A549 (cell line): Measurements from ENCODE around the gene SEC63. TPM values are rescaled to one million over a fixed set of nuclear protein-coding genes. Genes with fewer than 3 reads are reported as not detected.

Experiments
- ATAC-seq, 2 experiments: fragments of 200-7000 bp in 1 of 2; fragments of >200 bp in 1 of 2; cut with Nextera tagmentation in 1 of 2; cut with Tn5 transposase in 1 of 2; 3 replicates each; pipeline versions ENCODE4 v1.8.0 to v1.9.1; 2018 to 2020; ENCODE audit warnings: mild to moderate bottlenecking in 1 of 2, moderate library complexity in 1 of 2
- CTCF ChIA-PET: fragments of 300-600 bp; sonication (Branson Sonifier 250); formaldehyde crosslinking; extraction: SDS; loops from one replicate; lab custom pipeline; 2021; ENCODE audit warnings: antibody characterized with exemption, inconsistent platforms; lab: Yijun Ruan, JAX
- POLR2A ChIA-PET: fragments of 350-600 bp; formaldehyde crosslinking; extraction: SDS; loops from one replicate; lab custom pipeline; 2021; ENCODE audit warnings: antibody characterized with exemption, inconsistent platforms; lab: Yijun Ruan, JAX
- DNase-seq, 2 experiments: peaks; one replicate each; pipeline versions ENCODE4 v3.0.0 to v3.0.0-alpha.2; 2011 to 2016; ENCODE audit warnings: low read depth in 1 of 2, low spot score in 1 of 2
- FAIRE-seq: peaks from 2 replicates; lab custom pipeline; 2011; peaks lifted over from hg19 to GRCh38; lab: Jason Lieb, UNC
- H3K27ac ChIP-seq, 2 experiments: fragments of >200 bp; sonication (Bioruptor Twin); formaldehyde crosslinking; 3 replicates each; pipeline ENCODE4 v1.5.1; 2016 to 2017
- H3K4me1 ChIP-seq: fragments of >200 bp; sonication (Bioruptor Twin); formaldehyde crosslinking; 3 replicates; pipeline ENCODE4 v1.6.1; 2016
- H3K4me2 ChIP-seq: fragments of >200 bp; sonication (Bioruptor Twin); formaldehyde crosslinking; 3 replicates; pipeline ENCODE4 v1.6.1; 2016
- H3K4me3 ChIP-seq: fragments of >200 bp; sonication (Bioruptor Twin); formaldehyde crosslinking; 3 replicates; pipeline ENCODE4 v1.5.1; 2016
- H3K9me3 ChIP-seq: fragments of >200 bp; sonication (Bioruptor Twin); formaldehyde crosslinking; 3 replicates; pipeline ENCODE4 v1.6.1; 2016
- ATOH8 ChIP-seq: fragments of 250-450 bp; sonication (Bioruptor Pico); IDR thresholded peaks from 2 replicates; pipeline ENCODE4 v1.5.0; 2020; ENCODE audit warnings: low read depth, mild to moderate bottlenecking, moderate library complexity
- BCL3 ChIP-seq: fragments of >200 bp; sonication (Bioruptor Twin); formaldehyde crosslinking; IDR thresholded peaks from 3 replicates; pipeline ENCODE4 v1.6.1; 2016
- BHLHE40 ChIP-seq: IDR thresholded peaks from 2 replicates; pipeline ENCODE4 v1.6.1; 2012; ENCODE audit warnings: low read depth, low read length, inconsistent platforms
- CBX2 ChIP-seq: fragments of 200-600 bp; sonication (generic); IDR thresholded peaks from 2 replicates; pipeline ENCODE4 v1.6.1; 2016; ENCODE audit warnings: low read depth, mild to moderate bottlenecking, borderline replicate concordance
- CHD2 ChIP-seq: fragments of 150-350 bp; IDR thresholded peaks from 2 replicates; pipeline ENCODE4 v1.6.1; 2014; ENCODE audit warnings: low read length; ENCODE audit not compliant: partially characterized antibody
- CHD4 ChIP-seq: fragments of 200-600 bp; sonication (generic); IDR thresholded peaks from 2 replicates; pipeline ENCODE4 v1.6.1; 2016; ENCODE audit warnings: antibody characterized with exemption, mild to moderate bottlenecking, borderline replicate concordance
- CTCF ChIP-seq: fragments of >200 bp; sonication (Bioruptor Twin); formaldehyde crosslinking; IDR thresholded peaks from 3 replicates; pipeline ENCODE4 v1.5.1; 2016
- E2F6 ChIP-seq: IDR thresholded peaks from 2 replicates; pipeline ENCODE4 v1.6.1; 2012; ENCODE audit warnings: low read depth, borderline replicate concordance
- EP300 ChIP-seq, 2 experiments: fragments of >200 bp; sonication (Bioruptor Twin); formaldehyde crosslinking; IDR thresholded peaks; 2 replicates in 1 of 2; 3 replicates in 1 of 2; pipeline ENCODE4 v1.6.1; 2016 to 2017
- FOSL2 ChIP-seq, 2 experiments: fragments of 450-650 bp in 1 of 2; fragments of >200 bp in 1 of 2; sonication (Bioruptor Twin) in 1 of 2; formaldehyde crosslinking; IDR thresholded peaks; 2 replicates each; pipeline versions ENCODE4 v1.5.0 to v1.6.1; 2016 to 2020; ENCODE audit warnings: mild to moderate bottlenecking in 1 of 2, moderate library complexity in 1 of 2
- GATA3 ChIP-seq: IDR thresholded peaks from 2 replicates; pipeline ENCODE4 v1.6.1; 2012; ENCODE audit warnings: borderline replicate concordance
- HOXB5 ChIP-seq: fragments of 250-450 bp; sonication (Bioruptor Pico); IDR thresholded peaks from 2 replicates; pipeline ENCODE4 v1.5.0; 2020; ENCODE audit warnings: mild to moderate bottlenecking, moderate library complexity
- KDM5A ChIP-seq: fragments of 200-600 bp; sonication (generic); IDR thresholded peaks from 2 replicates; pipeline ENCODE4 v1.6.1; 2016; ENCODE audit warnings: antibody characterized with exemption, mild to moderate bottlenecking
- NFE2L2 ChIP-seq: fragments of 150-350 bp; conservative IDR thresholded peaks from 2 replicates; pipeline ENCODE4 v1.6.1; 2014; ENCODE audit warnings: low read length
- PHF8 ChIP-seq: fragments of 200-600 bp; sonication (generic); IDR thresholded peaks from 2 replicates; pipeline ENCODE4 v1.6.1; 2016; ENCODE audit warnings: low read depth, mild to moderate bottlenecking, antibody characterized with exemption, moderate library complexity, borderline replicate concordance
- POLR2AphosphoS2 ChIP-seq: conservative IDR thresholded peaks from 2 replicates; pipeline ENCODE4 v1.6.1; 2012; ENCODE audit warnings: low read length, improper control_type of control experiment, inconsistent platforms
- RAD21 ChIP-seq, 2 experiments: fragments of >200 bp in 1 of 2; sonication (Bioruptor Twin) in 1 of 2; formaldehyde crosslinking in 1 of 2; IDR thresholded peaks in 1 of 2; conservative IDR thresholded peaks in 1 of 2; 2 replicates in 1 of 2; 3 replicates in 1 of 2; pipeline ENCODE4 v1.6.1; 2012 to 2018; ENCODE audit warnings: inconsistent platforms in 1 of 2
- RCOR1 ChIP-seq: fragments of 150-350 bp; IDR thresholded peaks from 2 replicates; pipeline ENCODE4 v1.6.1; 2014; ENCODE audit warnings: antibody characterized with exemption, low read length, low read depth
- RFX5 ChIP-seq: fragments of 450-650 bp; IDR thresholded peaks from 2 replicates; pipeline ENCODE4 v1.7.1; 2014; ENCODE audit warnings: antibody characterized with exemption, mild to moderate bottlenecking, moderate library complexity
- SMC3 ChIP-seq: fragments of >200 bp; sonication (Bioruptor Twin); formaldehyde crosslinking; IDR thresholded peaks from 3 replicates; pipeline ENCODE4 v1.6.1; 2018; ENCODE audit warnings: inconsistent platforms
- TP53 ChIP-seq: fragments of 250-450 bp; sonication (Bioruptor Pico); IDR thresholded peaks from 2 replicates; pipeline ENCODE4 v1.5.0; 2021; ENCODE audit warnings: mild to moderate bottlenecking, moderate library complexity
- ZNF302 ChIP-seq: fragments of 250-450 bp; sonication (Bioruptor Pico); IDR thresholded peaks from 2 replicates; pipeline ENCODE4 v1.9.0; 2021; ENCODE audit warnings: inconsistent platforms, mild to moderate bottlenecking, moderate library complexity
- ZSCAN20 ChIP-seq: fragments of 250-450 bp; sonication (Bioruptor Pico); IDR thresholded peaks from 2 replicates; pipeline ENCODE4 v1.8.0; 2022; ENCODE audit warnings: mild to moderate bottlenecking, moderate library complexity
- WGBS: methylation state at CpG from one replicate; pipeline ENCODE4 v1.1.6; 2017; ENCODE audit errors: missing lambda C conversion rate; 5-methylcytosine and 5-hydroxymethylcytosine counted together
- polyA plus RNA-seq, 4 experiments: library from polyadenylated mRNA; depleted of rRNA in 3 of 4; stranded (reverse); fragments of >200 nt; fragmentation: RNase III in 1 of 4; extraction: RNeasy Plus Mini Kit Qiagen cat#74134 plus additional on column Dnase treatment in 1 of 4; gene quantifications; 2 replicates in 3 of 4; 3 replicates in 1 of 4; pipeline ENCODE4 v1.2.3, GENCODE V29; 2011 to 2017
- TF ChIP-seq, protein P1 (sequence below): fragments of 200-600 bp; sonication (generic); IDR thresholded peaks from 2 replicates; pipeline ENCODE4 v1.6.1; 2016; ENCODE audit warnings: antibody characterized with exemption, mild to moderate bottlenecking, moderate library complexity
- TF ChIP-seq, protein P2 (sequence below): IDR thresholded peaks from 2 replicates; pipeline ENCODE4 v1.6.1; 2012

SEC63 gene
- polyA plus RNA-seq, 2 of the 4 experiments (the other 2 are of a cell fraction): 23.0 to 69.3 TPM

DNA sequence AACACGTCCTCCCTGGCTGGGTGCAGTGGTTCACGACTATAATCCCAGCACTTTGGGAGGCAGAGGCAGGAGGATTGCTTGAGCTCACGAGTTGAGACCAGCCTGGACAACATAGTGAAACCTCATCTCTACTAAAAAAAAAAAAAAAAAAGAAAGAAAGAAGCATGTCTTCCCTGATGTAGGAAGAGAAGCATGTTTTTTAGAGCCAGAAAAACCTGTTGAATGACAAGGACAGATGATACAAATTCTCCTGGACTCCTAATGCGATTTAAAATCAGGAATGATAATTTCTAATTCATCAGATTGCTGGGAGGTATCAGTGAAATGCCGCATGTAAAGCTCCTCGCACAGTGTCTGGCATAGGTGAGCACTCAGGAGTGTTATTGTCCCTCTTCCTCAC, 23.7 kb upstream of the SEC63 start:
- TF ChIP-seq PHF8 (no peak), E2F6 (no peak), ZSCAN20 (CRISPR knock-in tag) (no peak), BCL3 (no peak), KDM5A (no peak), TP53 (CRISPR knock-in tag) (no peak), RFX5 (no peak), FOSL2 (IDR thresholded peaks at IDR 0.05) (no peak), FOSL2 (CRISPR knock-in tag; IDR thresholded peaks at IDR 0.05) (no peak)
- H3K27ac ChIP-seq: no peak overlapping the region
- CTCF ChIA-PET: interaction anchor here (0.7 to 4.9 kb wide), 9 partner anchors 8 to 517 kb away, joined by 3 to 68 read pairs (median 6); no protein-coding TSS in a partner anchor
- FAIRE-seq (no peak), ATAC-seq (no peak), DNase-seq (no peak)
- H3K4me1 ChIP-seq: no peaks in the 10 kb centered on the region
- H3K4me3 ChIP-seq: no peak overlapping the region
- no peaks in the 10 kb centered on the region for H3K9me3 ChIP-seq
- no peak overlapping the region for H3K4me2 ChIP-seq
- 61% methylated on average over 6 of the region's 6 CpGs for WGBS
- POLR2A ChIA-PET: no interaction called here

- Histone ChIP-seq H3K4me3 (no peak overlapping the region), H3K4me2 (no peak overlapping the region), H3K27ac (no peak overlapping the region), H3K4me1 (no peaks in the 10 kb centered on the region), H3K9me3 (no peaks in the 10 kb centered on the region)
- ChIA-PET CTCF (interaction anchor here (0.5 to 4.9 kb wide), 7 partner anchors 15 to 550 kb away, joined by 3 to 68 read pairs (median 3); no protein-coding TSS in a partner anchor), POLR2A (interaction anchor here (0.6 kb wide), 1 partner anchor 16 kb away, joined by 7 read pairs; no protein-coding TSS in a partner anchor)
- FAIRE-seq (no peak), ATAC-seq (peak in 1 of 2 experiments; percentile 42; a peak in 2 of 6 replicates), DNase-seq (peak in 1 of 2 experiments; percentile 42)
- 0% methylated on average over 1 of the region's 1 CpG for WGBS
- TF ChIP-seq FOSL2 (IDR thresholded peaks at IDR 0.05) (no peak), FOSL2 (CRISPR knock-in tag; IDR thresholded peaks at IDR 0.05) (no peak), RFX5 (no peak), RAD21 (conservative IDR thresholded peaks at IDR 0.05 in 1 of 2, IDR thresholded peaks at IDR 0.05 in 1 of 2) (peak; percentile 62 to 73), RCOR1 (no peak), SMC3 (peak; percentile 66), CTCF (peak; percentile 58), ATOH8 (CRISPR knock-in tag) (no peak), BHLHE40 (no peak), ZNF302 (CRISPR knock-in tag) (no peak), CHD2 (no peak), CHD4 (no peak), NFE2L2 (no peak), POLR2AphosphoS2 (no peak), E2F6 (no peak), EP300 (IDR thresholded peaks at IDR 0.05) (no peak), CBX2 (no peak), HOXB5 (no peak), GATA3 (no peak)
- TF ChIP-seq, protein P1, sequence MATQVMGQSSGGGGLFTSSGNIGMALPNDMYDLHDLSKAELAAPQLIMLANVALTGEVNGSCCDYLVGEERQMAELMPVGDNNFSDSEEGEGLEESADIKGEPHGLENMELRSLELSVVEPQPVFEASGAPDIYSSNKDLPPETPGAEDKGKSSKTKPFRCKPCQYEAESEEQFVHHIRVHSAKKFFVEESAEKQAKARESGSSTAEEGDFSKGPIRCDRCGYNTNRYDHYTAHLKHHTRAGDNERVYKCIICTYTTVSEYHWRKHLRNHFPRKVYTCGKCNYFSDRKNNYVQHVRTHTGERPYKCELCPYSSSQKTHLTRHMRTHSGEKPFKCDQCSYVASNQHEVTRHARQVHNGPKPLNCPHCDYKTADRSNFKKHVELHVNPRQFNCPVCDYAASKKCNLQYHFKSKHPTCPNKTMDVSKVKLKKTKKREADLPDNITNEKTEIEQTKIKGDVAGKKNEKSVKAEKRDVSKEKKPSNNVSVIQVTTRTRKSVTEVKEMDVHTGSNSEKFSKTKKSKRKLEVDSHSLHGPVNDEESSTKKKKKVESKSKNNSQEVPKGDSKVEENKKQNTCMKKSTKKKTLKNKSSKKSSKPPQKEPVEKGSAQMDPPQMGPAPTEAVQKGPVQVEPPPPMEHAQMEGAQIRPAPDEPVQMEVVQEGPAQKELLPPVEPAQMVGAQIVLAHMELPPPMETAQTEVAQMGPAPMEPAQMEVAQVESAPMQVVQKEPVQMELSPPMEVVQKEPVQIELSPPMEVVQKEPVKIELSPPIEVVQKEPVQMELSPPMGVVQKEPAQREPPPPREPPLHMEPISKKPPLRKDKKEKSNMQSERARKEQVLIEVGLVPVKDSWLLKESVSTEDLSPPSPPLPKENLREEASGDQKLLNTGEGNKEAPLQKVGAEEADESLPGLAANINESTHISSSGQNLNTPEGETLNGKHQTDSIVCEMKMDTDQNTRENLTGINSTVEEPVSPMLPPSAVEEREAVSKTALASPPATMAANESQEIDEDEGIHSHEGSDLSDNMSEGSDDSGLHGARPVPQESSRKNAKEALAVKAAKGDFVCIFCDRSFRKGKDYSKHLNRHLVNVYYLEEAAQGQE: no peak
- TF ChIP-seq, protein P2, sequence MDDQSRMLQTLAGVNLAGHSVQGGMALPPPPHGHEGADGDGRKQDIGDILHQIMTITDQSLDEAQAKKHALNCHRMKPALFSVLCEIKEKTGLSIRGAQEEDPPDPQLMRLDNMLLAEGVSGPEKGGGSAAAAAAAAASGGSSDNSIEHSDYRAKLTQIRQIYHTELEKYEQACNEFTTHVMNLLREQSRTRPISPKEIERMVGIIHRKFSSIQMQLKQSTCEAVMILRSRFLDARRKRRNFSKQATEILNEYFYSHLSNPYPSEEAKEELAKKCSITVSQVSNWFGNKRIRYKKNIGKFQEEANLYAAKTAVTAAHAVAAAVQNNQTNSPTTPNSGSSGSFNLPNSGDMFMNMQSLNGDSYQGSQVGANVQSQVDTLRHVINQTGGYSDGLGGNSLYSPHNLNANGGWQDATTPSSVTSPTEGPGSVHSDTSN: no peak
Measured at GRCh38 chr6:107977283-107977682, 19.3 kb upstream of the SEC63 start.
